ENCODE data around the gene AQP2. TPM values are rescaled to one million over a fixed set of nuclear protein-coding genes. Genes with fewer than 3 reads are reported as not detected.
A peak's percentile ranks its signal among the peaks of the same experiment; 100 is the strongest.

Gene AQP2
- polyA plus RNA-seq, 4 donors, result 0.04 TPM; not detected in 3

DNA sequence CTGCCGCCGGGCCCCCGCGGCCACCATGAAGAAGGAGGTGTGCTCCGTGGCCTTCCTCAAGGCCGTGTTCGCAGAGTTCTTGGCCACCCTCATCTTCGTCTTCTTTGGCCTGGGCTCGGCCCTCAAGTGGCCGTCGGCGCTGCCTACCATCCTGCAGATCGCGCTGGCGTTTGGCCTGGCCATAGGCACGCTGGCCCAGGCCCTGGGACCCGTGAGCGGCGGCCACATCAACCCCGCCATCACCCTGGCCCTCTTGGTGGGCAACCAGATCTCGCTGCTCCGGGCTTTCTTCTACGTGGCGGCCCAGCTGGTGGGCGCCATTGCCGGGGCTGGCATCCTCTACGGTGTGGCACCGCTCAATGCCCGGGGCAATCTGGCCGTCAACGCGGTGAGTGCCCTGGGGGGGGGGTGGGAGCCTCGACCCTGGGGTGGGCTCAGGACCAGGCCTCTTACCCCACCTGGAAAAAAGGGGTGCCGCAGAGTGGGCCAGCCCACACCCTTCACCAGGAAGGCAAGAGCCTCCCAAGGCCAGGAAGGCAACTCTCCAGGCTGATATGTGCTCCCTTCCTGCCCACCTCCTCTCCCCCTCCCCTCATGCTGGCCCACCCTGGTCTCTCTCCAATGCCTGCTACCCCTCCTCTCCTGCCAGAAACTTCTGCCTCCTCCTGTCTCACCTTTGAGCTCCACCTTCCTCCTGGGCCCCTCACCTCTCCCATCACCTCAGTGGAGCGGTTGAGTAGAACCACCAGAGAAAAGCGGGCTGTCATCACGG, 11.6 kb downstream of the AQP2 start:
- no peak for DNase-seq
- no peak for FAIRE-seq
- Histone ChIP-seq H3K36me3 (ENCODE audit: control insufficient read depth in 3 of 3, insufficient read depth in 2 of 3, low read depth in 1 of 3, low read length in 3 of 3) (no peaks in the 10 kb centered on the region), H3K27me3 (ENCODE audit: control insufficient read depth in 3 of 3, insufficient read depth in 3 of 3, low read length in 3 of 3) (peaks cover 7 to 90% (median 22%) of the 10 kb centered on the region in 3 donors), H3K4me3 (ENCODE audit: low read depth in 1 of 3, low read length in 3 of 3) (peak overlapping the region in 1 of 3 donors; percentile 20), H3K9me3 (ENCODE audit: control insufficient read depth in 2 of 2, insufficient read depth in 1 of 2, low read depth in 1 of 2, low read length in 1 of 2) (no peaks in the 10 kb centered on the region), H3K27ac (ENCODE audit: low read depth in 1 of 3, low read length in 2 of 3) (no peak overlapping the region), H3K4me1 (ENCODE audit: control insufficient read depth in 3 of 3, insufficient read depth in 2 of 3, low read depth in 1 of 3, low read length in 2 of 3) (peaks cover 0 to 7% (median 0%) of the 10 kb centered on the region in 3 donors)
- WGBS, 3 donors, result 58 to 70% (median 63%) methylated on average over 31 to 37 of the region's 37 CpGs

DNA sequence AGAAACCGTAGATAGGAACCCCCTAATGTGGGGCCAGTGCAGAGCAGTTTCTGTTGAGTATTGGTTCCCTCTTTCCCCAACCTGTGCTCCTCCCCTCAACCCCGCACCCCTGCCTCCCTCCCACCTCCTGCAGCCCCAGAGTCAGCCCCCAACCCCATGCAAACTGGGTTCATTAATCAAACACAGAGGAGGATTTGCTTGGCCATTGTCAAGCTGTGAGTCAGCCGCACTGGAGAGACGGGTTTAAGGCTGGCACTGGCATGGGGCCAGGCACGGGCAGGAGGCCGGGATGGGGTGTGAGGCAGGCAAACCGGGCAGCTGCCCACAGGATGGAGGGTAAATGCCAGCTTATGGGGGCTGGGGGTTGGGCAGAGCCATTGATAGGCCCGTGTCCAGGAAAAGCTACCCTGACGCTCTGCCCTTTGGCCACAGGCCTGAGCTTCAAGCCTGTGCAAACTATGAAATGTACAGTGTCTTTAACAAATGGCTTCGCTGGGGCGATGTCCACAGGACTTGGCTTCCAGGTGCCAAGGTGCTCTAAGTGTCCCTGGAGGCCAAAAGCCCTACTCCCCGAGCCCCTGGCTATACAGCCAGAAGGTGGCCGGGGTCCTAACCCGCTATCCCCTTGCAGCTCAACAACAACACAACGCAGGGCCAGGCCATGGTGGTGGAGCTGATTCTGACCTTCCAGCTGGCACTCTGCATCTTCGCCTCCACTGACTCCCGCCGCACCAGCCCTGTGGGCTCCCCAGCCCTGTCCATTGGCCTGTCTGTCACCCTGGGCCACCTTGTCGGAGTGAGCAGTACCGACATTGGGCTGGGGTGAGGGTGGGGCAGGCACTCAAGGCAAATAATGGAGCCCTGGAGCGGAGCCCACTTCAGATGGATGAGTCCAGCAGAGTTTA, 12.6 kb downstream of the AQP2 start:
- FAIRE-seq (no peak), DNase-seq (peak in 1 of 2 donors; percentile 51)
- Histone ChIP-seq H3K4me3 (ENCODE audit: low read depth in 1 of 3, low read length in 3 of 3) (no peak overlapping the region), H3K9me3 (ENCODE audit: control insufficient read depth in 2 of 2, insufficient read depth in 1 of 2, low read depth in 1 of 2, low read length in 1 of 2) (no peaks in the 10 kb centered on the region), H3K36me3 (ENCODE audit: control insufficient read depth in 3 of 3, insufficient read depth in 2 of 3, low read depth in 1 of 3, low read length in 3 of 3) (no peaks in the 10 kb centered on the region), H3K4me1 (ENCODE audit: control insufficient read depth in 3 of 3, insufficient read depth in 2 of 3, low read depth in 1 of 3, low read length in 2 of 3) (peaks cover 0 to 13% (median 0%) of the 10 kb centered on the region in 3 donors), H3K27ac (ENCODE audit: low read depth in 1 of 3, low read length in 2 of 3) (no peak overlapping the region), H3K27me3 (ENCODE audit: control insufficient read depth in 3 of 3, insufficient read depth in 3 of 3, low read length in 3 of 3) (peaks cover 7 to 87% (median 22%) of the 10 kb centered on the region in 3 donors)
- WGBS, 3 donors, result 41 to 72% (median 45%) methylated on average over 21 of the region's 21 CpGs

DNA sequence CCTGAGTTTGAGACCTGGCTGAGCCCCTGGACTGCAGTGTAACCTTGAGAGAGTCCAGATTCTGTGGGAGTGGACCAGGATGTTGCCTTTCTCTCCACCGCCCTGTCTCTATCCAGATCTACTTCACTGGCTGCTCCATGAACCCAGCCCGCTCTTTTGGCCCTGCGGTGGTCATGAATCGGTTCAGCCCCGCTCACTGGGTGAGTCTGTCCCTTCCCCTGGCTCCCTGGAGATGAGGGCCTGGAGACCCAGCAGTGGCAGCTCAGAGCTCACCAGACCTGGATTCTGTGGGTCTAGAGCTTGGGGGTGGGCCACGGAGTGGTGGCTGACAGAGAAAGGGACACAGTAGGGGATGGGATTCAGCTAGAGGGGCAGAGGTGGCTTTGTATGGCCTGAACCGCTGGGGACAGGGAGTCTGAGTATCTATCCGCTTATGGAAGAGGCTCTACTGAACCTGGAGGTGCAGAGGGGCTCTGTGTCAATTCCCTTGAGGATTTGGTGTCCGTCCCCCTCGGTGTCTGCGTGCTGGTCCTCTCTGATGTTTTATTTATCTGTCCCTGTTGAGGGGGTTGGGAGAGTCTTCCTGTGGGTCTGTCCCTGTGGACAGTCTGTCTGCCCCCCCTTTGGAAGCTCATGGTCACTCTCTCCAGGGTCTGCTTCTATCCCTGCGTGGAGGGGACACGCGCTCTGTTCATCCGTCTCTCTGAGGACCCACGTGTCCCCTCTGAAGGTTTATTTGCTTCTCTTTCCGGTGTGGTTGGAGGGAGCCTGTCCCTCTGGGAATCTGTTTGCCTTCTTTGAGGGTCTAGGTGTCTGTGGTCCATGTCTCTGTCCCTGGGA, 13.7 kb downstream of the AQP2 start:
- no peaks in the 10 kb centered on the region for H3K9me3 ChIP-seq (ENCODE audit: control insufficient read depth in 2 of 2, insufficient read depth in 1 of 2, low read depth in 1 of 2, low read length in 1 of 2)
- DNase-seq (no peak), FAIRE-seq (no peak)
- H3K27me3 ChIP-seq (ENCODE audit: control insufficient read depth in 3 of 3, insufficient read depth in 3 of 3, low read length in 3 of 3), result peaks cover 7 to 85% (median 18%) of the 10 kb centered on the region in 3 donors
- H3K4me3 ChIP-seq (ENCODE audit: low read depth in 1 of 3, low read length in 3 of 3), result no peak overlapping the region
- no peaks in the 10 kb centered on the region for H3K36me3 ChIP-seq (ENCODE audit: control insufficient read depth in 3 of 3, insufficient read depth in 2 of 3, low read depth in 1 of 3, low read length in 3 of 3)
- 82% methylated on average over 16 to 17 of the region's 17 CpGs for WGBS, 3 donors
- H3K4me1 ChIP-seq (ENCODE audit: control insufficient read depth in 3 of 3, insufficient read depth in 2 of 3, low read depth in 1 of 3, low read length in 2 of 3), result peaks cover 0 to 13% (median 0%) of the 10 kb centered on the region in 3 donors
- H3K27ac ChIP-seq (ENCODE audit: low read depth in 1 of 3, low read length in 2 of 3), result no peak overlapping the region

DNA sequence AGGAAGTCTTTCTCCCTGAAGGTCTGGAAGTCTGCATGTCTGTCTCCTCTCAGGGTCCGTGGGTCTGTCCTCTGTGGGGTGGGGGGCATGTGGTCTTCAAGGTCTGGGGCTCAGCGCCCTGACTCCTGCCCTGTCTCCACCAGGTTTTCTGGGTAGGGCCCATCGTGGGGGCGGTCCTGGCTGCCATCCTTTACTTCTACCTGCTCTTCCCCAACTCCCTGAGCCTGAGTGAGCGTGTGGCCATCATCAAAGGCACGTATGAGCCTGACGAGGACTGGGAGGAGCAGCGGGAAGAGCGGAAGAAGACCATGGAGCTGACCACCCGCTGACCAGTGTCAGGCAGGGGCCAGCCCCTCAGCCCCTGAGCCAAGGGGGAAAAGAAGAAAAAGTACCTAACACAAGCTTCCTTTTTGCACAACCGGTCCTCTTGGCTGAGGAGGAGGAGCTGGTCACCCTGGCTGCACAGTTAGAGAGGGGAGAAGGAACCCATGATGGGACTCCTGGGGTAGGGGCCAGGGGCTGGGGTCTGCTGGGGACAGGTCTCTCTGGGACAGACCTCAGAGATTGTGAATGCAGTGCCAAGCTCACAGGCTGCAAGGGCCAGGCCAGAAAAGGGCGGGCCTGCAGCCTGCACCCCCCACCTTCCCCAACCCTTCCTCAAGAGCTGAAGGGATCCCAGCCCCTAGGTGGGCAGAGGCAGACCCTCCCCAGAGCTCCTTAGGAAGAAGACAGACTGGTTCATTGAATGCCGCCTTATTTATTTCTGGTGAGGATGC, 14.5 kb downstream of the AQP2 start:
- WGBS, 3 donors, result 53 to 63% (median 55%) methylated on average over 13 of the region's 13 CpGs
- Histone ChIP-seq H3K9me3 (ENCODE audit: control insufficient read depth in 2 of 2, insufficient read depth in 1 of 2, low read depth in 1 of 2, low read length in 1 of 2) (no peaks in the 10 kb centered on the region), H3K4me1 (ENCODE audit: control insufficient read depth in 3 of 3, insufficient read depth in 2 of 3, low read depth in 1 of 3, low read length in 2 of 3) (peaks cover 0 to 10% (median 0%) of the 10 kb centered on the region in 3 donors), H3K4me3 (ENCODE audit: low read depth in 1 of 3, low read length in 3 of 3) (no peak overlapping the region), H3K27me3 (ENCODE audit: control insufficient read depth in 3 of 3, insufficient read depth in 3 of 3, low read length in 3 of 3) (peaks cover 7 to 79% (median 12%) of the 10 kb centered on the region in 3 donors), H3K27ac (ENCODE audit: low read depth in 1 of 3, low read length in 2 of 3) (no peak overlapping the region), H3K36me3 (ENCODE audit: control insufficient read depth in 3 of 3, insufficient read depth in 2 of 3, low read depth in 1 of 3, low read length in 3 of 3) (no peaks in the 10 kb centered on the region)
- FAIRE-seq (no peak), DNase-seq (no peak)

DNA sequence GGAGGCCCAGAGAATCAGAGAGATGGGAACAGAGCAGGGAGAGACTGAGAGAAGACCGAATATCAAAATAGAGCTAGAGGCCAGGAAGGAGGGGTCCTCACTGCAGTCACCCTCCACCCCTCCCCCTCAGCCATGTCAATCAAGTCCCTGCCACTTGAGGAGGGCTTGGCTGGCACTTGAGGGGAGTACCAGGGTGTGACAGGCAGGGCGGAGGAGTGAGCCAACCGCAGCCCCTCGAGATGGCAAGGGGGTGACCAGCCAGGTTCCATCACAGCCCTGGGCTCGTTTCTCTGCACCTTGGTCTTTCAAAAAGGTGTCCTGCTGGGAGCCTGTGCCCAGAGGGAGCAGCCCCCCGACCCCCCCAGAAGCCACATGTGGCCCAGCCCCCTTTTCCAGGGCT, 15.3 kb downstream of the AQP2 start:
- FAIRE-seq, result no peak
- no peak for DNase-seq
- no peaks in the 10 kb centered on the region for H3K9me3 ChIP-seq (ENCODE audit: control insufficient read depth in 2 of 2, insufficient read depth in 1 of 2, low read depth in 1 of 2, low read length in 1 of 2)
- H3K4me3 ChIP-seq (ENCODE audit: low read depth in 1 of 3, low read length in 3 of 3), result no peak overlapping the region
- no peaks in the 10 kb centered on the region for H3K36me3 ChIP-seq (ENCODE audit: control insufficient read depth in 3 of 3, insufficient read depth in 2 of 3, low read depth in 1 of 3, low read length in 3 of 3)
- H3K4me1 ChIP-seq (ENCODE audit: control insufficient read depth in 3 of 3, insufficient read depth in 2 of 3, low read depth in 1 of 3, low read length in 2 of 3), result peaks cover 0 to 10% (median 0%) of the 10 kb centered on the region in 3 donors
- H3K27me3 ChIP-seq (ENCODE audit: control insufficient read depth in 3 of 3, insufficient read depth in 3 of 3, low read length in 3 of 3), result peaks cover 4 to 73% (median 7%) of the 10 kb centered on the region in 3 donors
- no peak overlapping the region for H3K27ac ChIP-seq (ENCODE audit: low read depth in 1 of 3, low read length in 2 of 3)
- WGBS, 3 donors, result 57 to 63% (median 58%) methylated on average over 6 of the region's 6 CpGs

DNA sequence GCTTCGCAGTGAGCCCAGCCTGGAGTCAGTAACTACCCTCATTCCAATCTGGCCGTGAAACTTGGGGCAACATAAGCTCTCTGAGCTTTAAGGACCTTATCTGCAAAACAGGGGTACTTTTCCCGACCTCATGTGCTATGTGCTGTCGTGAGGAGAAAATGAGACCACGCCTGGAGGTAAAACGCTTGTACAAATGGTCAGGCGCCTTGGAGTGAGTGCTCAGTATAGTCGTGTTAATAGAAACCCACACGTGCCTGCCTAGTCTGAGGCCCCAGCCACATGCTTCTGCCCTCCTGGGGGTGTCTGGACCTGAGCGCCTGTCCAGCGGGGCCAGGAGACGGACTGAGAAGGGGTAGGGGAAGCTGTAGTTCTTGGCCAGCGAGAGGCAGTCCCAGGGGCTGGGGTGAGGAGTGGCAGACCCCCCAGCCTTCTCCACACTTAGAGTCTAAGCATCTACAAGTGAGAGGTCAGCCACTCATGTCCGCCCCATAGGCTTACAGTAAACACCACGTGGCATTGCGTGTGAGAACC, 16.0 kb downstream of the AQP2 start:
- no peaks in the 10 kb centered on the region for H3K9me3 ChIP-seq (ENCODE audit: control insufficient read depth in 2 of 2, insufficient read depth in 1 of 2, low read depth in 1 of 2, low read length in 1 of 2)
- no peaks in the 10 kb centered on the region for H3K36me3 ChIP-seq (ENCODE audit: control insufficient read depth in 3 of 3, insufficient read depth in 2 of 3, low read depth in 1 of 3, low read length in 3 of 3)
- WGBS, 3 donors, result 22 to 31% (median 29%) methylated on average over 16 of the region's 16 CpGs
- H3K4me3 ChIP-seq (ENCODE audit: low read depth in 1 of 3, low read length in 3 of 3), result no peak overlapping the region
- H3K27ac ChIP-seq (ENCODE audit: low read depth in 1 of 3, low read length in 2 of 3), result no peak overlapping the region
- peaks cover 2 to 67% (median 7%) of the 10 kb centered on the region in 3 donors for H3K27me3 ChIP-seq (ENCODE audit: control insufficient read depth in 3 of 3, insufficient read depth in 3 of 3, low read length in 3 of 3)
- DNase-seq (no peak), FAIRE-seq (no peak)
- H3K4me1 ChIP-seq (ENCODE audit: control insufficient read depth in 3 of 3, insufficient read depth in 2 of 3, low read depth in 1 of 3, low read length in 2 of 3), result peaks cover 0 to 10% (median 0%) of the 10 kb centered on the region in 3 donors

DNA sequence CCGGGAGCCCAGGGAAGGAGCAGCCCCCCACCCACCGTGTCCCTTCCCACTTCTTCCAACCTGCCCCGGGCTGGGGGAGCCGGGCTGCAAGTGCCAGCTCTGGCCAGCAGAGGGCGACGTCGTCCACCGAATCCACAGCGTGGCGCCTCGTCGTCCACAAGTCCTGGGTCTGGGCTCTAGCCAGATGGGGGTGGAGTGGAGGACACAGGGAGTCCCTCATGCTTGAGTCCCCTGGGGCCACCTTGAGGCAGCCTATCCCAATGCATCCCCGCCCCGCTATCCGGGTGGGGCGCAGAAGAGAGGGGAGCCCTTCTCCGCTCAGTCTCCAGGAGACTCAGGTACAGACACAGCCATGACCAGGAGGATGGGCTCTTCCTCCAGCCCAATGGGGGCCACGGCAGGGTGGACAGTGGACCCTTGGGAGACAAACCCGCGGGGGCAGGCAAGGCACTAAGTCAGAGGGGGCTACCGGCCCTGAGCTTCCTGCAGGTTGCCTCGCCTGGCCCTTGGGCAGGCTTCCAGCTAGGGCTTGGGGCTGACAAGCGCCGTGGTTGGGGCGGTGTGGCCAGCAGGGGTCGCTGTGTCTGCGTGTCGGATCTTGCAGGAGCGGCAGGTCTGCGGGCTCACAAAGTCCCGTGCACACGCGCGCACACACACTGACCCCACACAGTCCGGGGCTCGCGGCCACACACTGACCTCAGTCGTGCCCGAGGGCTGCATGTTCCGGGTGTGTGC, 16.7 kb downstream of the AQP2 start:
- no peak for FAIRE-seq

More for the DNA sequence above, 16.7 kb downstream of the AQP2 start:
- Histone ChIP-seq H3K36me3 (ENCODE audit: control insufficient read depth in 3 of 3, insufficient read depth in 2 of 3, low read depth in 1 of 3, low read length in 3 of 3) (no peaks in the 10 kb centered on the region), H3K27me3 (ENCODE audit: control insufficient read depth in 3 of 3, insufficient read depth in 3 of 3, low read length in 3 of 3) (peaks cover 1 to 63% (median 2%) of the 10 kb centered on the region in 3 donors), H3K4me3 (ENCODE audit: low read depth in 1 of 3, low read length in 3 of 3) (peak overlapping the region in 2 of 3 donors; percentile 14 to 34), H3K27ac (ENCODE audit: low read depth in 1 of 3, low read length in 2 of 3) (no peak overlapping the region), H3K9me3 (ENCODE audit: control insufficient read depth in 2 of 2, insufficient read depth in 1 of 2, low read depth in 1 of 2, low read length in 1 of 2) (no peaks in the 10 kb centered on the region), H3K4me1 (ENCODE audit: control insufficient read depth in 3 of 3, insufficient read depth in 2 of 3, low read depth in 1 of 3, low read length in 2 of 3) (peaks cover 0 to 10% (median 0%) of the 10 kb centered on the region in 3 donors)
- WGBS, 3 donors, result 2 to 3% (median 2%) methylated on average over 33 to 40 of the region's 40 CpGs
- DNase-seq, result peak; percentile 80 to 95
